ENCODE measurements around the gene DLG1. TPM values are rescaled to one million over a fixed set of nuclear protein-coding genes. Genes with fewer than 3 reads are reported as not detected.

Gene DLG1
- total RNA-seq, 1 donor from 2014 or later, result 115 TPM

DNA sequence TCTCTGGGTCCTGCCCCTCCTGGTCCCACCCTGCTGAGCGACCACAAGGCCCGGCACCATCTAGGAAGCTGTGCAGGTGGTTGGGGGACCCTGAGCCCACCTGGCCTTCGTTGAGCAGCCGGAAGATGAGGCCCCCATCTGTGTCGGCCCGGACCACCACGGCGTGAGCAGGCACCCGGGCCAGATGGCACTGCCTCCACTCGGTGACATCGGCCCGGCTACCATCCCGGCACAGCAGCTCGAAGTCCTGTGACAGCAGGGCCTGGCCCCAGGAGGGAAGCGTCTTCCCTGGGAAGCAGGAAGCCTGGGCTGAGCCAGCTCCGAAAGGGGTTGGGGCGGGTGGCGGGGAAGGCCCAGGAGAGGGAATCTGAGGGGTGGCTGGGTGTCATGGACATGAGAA is 281.4 kb downstream of the DLG1 start:
- H3K27ac ChIP-seq, result no peak overlapping the region
- H3K4me1 ChIP-seq, result no peaks in the 10 kb centered on the region
- intact Hi-C loops (cut with DNase I), result no loop called here
- DNase-seq (ENCODE audit: extremely low spot score in 2 of 2), result no peak
- no peak overlapping the region for H3K4me3 ChIP-seq
- H3K9me3 ChIP-seq, result no peaks in the 10 kb centered on the region
- no peaks in the 10 kb centered on the region for H3K36me3 ChIP-seq
- H3K27me3 ChIP-seq, result no peaks in the 10 kb centered on the region
- no peak for TF ChIP-seq POLR2A (IDR thresholded peaks at IDR 0.05)
- TF ChIP-seq, protein P1, sequence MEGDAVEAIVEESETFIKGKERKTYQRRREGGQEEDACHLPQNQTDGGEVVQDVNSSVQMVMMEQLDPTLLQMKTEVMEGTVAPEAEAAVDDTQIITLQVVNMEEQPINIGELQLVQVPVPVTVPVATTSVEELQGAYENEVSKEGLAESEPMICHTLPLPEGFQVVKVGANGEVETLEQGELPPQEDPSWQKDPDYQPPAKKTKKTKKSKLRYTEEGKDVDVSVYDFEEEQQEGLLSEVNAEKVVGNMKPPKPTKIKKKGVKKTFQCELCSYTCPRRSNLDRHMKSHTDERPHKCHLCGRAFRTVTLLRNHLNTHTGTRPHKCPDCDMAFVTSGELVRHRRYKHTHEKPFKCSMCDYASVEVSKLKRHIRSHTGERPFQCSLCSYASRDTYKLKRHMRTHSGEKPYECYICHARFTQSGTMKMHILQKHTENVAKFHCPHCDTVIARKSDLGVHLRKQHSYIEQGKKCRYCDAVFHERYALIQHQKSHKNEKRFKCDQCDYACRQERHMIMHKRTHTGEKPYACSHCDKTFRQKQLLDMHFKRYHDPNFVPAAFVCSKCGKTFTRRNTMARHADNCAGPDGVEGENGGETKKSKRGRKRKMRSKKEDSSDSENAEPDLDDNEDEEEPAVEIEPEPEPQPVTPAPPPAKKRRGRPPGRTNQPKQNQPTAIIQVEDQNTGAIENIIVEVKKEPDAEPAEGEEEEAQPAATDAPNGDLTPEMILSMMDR (IDR thresholded peaks at IDR 0.05), result no peak
- no peak for TF ChIP-seq POLR2AphosphoS5 (IDR thresholded peaks at IDR 0.05; ENCODE audit: insufficient read depth in 1 of 2, low read depth in 1 of 2)

DNA sequence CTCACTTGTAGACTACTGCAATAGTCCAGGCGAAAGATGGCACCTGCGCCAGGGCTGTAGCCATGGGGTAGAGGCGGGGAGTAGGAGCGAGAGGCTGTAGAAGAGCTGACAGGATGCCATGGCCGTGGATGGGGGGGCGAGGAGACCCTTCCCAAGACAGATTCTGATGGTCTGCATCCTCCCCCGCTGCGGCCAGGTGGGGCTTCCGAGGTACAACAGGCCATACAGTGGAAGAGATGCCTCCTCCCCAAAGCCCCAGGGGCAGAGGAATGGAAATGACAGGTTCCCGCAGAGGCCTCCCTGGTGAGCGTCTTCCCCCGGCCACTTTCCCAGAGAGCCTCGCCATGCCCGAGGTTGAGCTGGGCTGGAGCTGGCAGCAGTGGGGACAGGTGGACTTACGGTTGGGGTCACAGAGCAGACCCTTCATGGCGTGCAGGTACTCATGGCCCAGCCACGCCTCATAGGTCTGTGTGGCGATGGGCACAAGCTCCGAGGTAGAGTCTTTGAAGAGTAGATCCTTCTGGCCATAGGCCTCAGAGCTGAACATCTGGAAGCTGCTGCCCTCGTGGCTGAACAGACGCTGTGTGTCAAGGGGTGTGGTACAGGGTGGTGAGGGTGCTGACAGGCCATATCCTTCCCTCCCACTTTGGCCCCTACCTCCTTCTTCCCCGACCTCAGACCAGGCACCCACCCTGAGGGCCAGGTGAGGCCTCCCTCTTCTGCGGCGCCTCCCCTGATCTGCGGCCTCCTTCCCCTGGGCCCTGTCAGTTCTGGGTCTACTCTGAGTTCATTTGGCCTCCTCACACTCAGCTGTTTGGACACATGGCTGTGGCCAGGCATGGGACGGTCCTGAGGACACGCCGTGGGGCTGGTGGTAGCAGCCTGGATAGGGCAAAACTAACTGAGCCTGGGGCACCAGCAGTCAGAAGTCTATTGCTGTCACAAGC is 282.3 kb downstream of the DLG1 start:
- no peak for DNase-seq (ENCODE audit: extremely low spot score in 2 of 2)
- Histone ChIP-seq H3K27me3 (no peaks in the 10 kb centered on the region), H3K9me3 (no peaks in the 10 kb centered on the region), H3K36me3 (no peaks in the 10 kb centered on the region), H3K4me1 (no peaks in the 10 kb centered on the region), H3K27ac (no peak overlapping the region), H3K4me3 (no peak overlapping the region)
- intact Hi-C loops (cut with DNase I), result no loop called here
- TF ChIP-seq POLR2A (IDR thresholded peaks at IDR 0.05) (no peak), POLR2AphosphoS5 (IDR thresholded peaks at IDR 0.05; ENCODE audit: insufficient read depth in 1 of 2, low read depth in 1 of 2) (no peak)
- TF ChIP-seq, protein P1 (IDR thresholded peaks at IDR 0.05), result no peak

GRCh38 chr3:197014942-197015575 is 283.4 kb downstream of the DLG1 start:
- Histone ChIP-seq H3K36me3 (no peaks in the 10 kb centered on the region), H3K27me3 (no peaks in the 10 kb centered on the region), H3K4me1 (no peaks in the 10 kb centered on the region), H3K9me3 (no peaks in the 10 kb centered on the region), H3K27ac (no peak overlapping the region), H3K4me3 (no peak overlapping the region)
- TF ChIP-seq POLR2A (IDR thresholded peaks at IDR 0.05) (no peak), POLR2AphosphoS5 (IDR thresholded peaks at IDR 0.05; ENCODE audit: insufficient read depth in 1 of 2, low read depth in 1 of 2) (no peak)
- TF ChIP-seq, protein P1 (IDR thresholded peaks at IDR 0.05), result no peak
- no peak for DNase-seq (ENCODE audit: extremely low spot score in 2 of 2)
- intact Hi-C loops (cut with DNase I), result no loop called here

DNA sequence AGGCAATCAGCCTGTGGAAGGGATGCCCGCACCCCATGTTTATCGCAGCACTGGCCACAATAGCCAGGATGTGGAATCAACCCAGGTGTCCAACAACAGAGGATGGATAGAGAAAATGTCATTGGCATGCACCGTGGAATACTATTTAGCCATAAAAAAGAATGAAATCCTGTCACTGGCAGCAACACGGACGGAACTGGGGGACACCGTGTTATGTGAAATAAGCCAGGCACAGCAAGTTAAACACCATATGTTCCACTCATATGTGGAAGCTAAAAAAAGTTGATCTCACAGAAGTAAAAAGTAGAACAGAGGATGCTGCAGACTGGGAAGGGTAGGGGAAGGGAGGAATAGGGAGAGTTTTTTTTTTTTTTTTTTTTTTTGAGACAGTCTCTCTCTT is 284.4 kb downstream of the DLG1 start:
- no peaks in the 10 kb centered on the region for H3K9me3 ChIP-seq
- TF ChIP-seq, protein P1 (IDR thresholded peaks at IDR 0.05), result no peak
- TF ChIP-seq POLR2AphosphoS5 (IDR thresholded peaks at IDR 0.05; ENCODE audit: insufficient read depth in 1 of 2, low read depth in 1 of 2), result no peak
- no peak for TF ChIP-seq POLR2A (IDR thresholded peaks at IDR 0.05)
- H3K27me3 ChIP-seq, result no peaks in the 10 kb centered on the region
- H3K4me1 ChIP-seq, result no peaks in the 10 kb centered on the region
- intact Hi-C loops (cut with DNase I), result no loop called here
- no peaks in the 10 kb centered on the region for H3K36me3 ChIP-seq
- no peak for DNase-seq (ENCODE audit: extremely low spot score in 2 of 2)
- no peak overlapping the region for H3K4me3 ChIP-seq
- no peak overlapping the region for H3K27ac ChIP-seq

GRCh38 chr3:197012540-197012883 is 285.9 kb downstream of the DLG1 start:
- Histone ChIP-seq H3K36me3 (no peaks in the 10 kb centered on the region), H3K9me3 (no peaks in the 10 kb centered on the region), H3K4me3 (no peak overlapping the region), H3K27ac (no peak overlapping the region), H3K27me3 (no peaks in the 10 kb centered on the region), H3K4me1 (no peaks in the 10 kb centered on the region)
- no peak for DNase-seq (ENCODE audit: extremely low spot score in 2 of 2)
- intact Hi-C loops (cut with DNase I), result no loop called here
- no peak for TF ChIP-seq POLR2A (IDR thresholded peaks at IDR 0.05)
- TF ChIP-seq, protein P1 (IDR thresholded peaks at IDR 0.05), result no peak
- TF ChIP-seq POLR2AphosphoS5 (IDR thresholded peaks at IDR 0.05; ENCODE audit: insufficient read depth in 1 of 2, low read depth in 1 of 2), result no peak
